K562 (cell line): Measurements from ENCODE around the gene LRRC74B. TPM values are rescaled to one million over a fixed set of nuclear protein-coding genes. Genes with fewer than 3 reads are reported as not detected.
A peak's percentile ranks its signal among the peaks of the same experiment; 100 is the strongest.

Source experiments
- ASH1L ChIP-seq: fragments of 450-650 bp; IDR thresholded peaks from 2 replicates; pipeline ENCODE4 v1.6.1; 2018; ENCODE audit warnings: borderline replicate concordance, mild to moderate bottlenecking, low read depth; ENCODE audit not compliant: partially characterized antibody
- BRCA1 ChIP-seq, 2 experiments: fragments of 450-650 bp in 1 of 2; sonication (generic) in 1 of 2; formaldehyde crosslinking in 1 of 2; IDR thresholded peaks; 2 replicates each; pipeline versions ENCODE4 v1.5.0 to v1.6.1; 2017 to 2020; ENCODE audit warnings: mild to moderate bottlenecking in 1 of 2, missing genetic modification reagents in 1 of 2
- BRF1 ChIP-seq: IDR thresholded peaks from 3 replicates; pipeline ENCODE4 v1.6.1; 2011; ENCODE audit warnings: borderline replicate concordance, mild to moderate bottlenecking; ENCODE audit not compliant: insufficient read length; ENCODE audit errors: extremely low read depth
- EGR1 ChIP-seq: fragments of 450-650 bp; conservative IDR thresholded peaks from 2 replicates; pipeline ENCODE4 v1.6.1; 2017; ENCODE audit warnings: mild to moderate bottlenecking
- HDAC3 ChIP-seq: fragments of 450-650 bp; IDR thresholded peaks from 2 replicates; pipeline ENCODE4 v1.6.1; 2018; ENCODE audit warnings: borderline replicate concordance, mild to moderate bottlenecking, moderate library complexity; ENCODE audit not compliant: partially characterized antibody
- HIVEP1 ChIP-seq: fragments of 250-450 bp; sonication (Bioruptor Pico); IDR thresholded peaks from 2 replicates; pipeline ENCODE4 v1.4.0; 2020; ENCODE audit warnings: mild to moderate bottlenecking
- HMGN3 ChIP-seq: IDR thresholded peaks from 2 replicates; pipeline ENCODE4 v1.6.1; 2011; ENCODE audit warnings: borderline replicate concordance, low read depth, mild to moderate bottlenecking, mixed read lengths, low read length; ENCODE audit not compliant: insufficient read length; ENCODE audit errors: extremely low read depth
- HNRNPL ChIP-seq: fragments of 200-400 bp; formaldehyde crosslinking; IDR thresholded peaks from 2 replicates; pipeline ENCODE4 v1.6.1; 2017; ENCODE audit warnings: low read depth, mild to moderate bottlenecking, low read length
- NCOR1 ChIP-seq: fragments of 450-650 bp; IDR thresholded peaks from 2 replicates; pipeline ENCODE4 v1.6.1; 2016; ENCODE audit warnings: mild to moderate bottlenecking, moderate library complexity
- RBFOX2 ChIP-seq: fragments of 200-400 bp; formaldehyde crosslinking; IDR thresholded peaks from 2 replicates; pipeline ENCODE4 v1.6.1; 2017; ENCODE audit warnings: low read depth, mild to moderate bottlenecking, low read length, moderate library complexity
- ZC3H4 ChIP-seq: sonication (generic); formaldehyde crosslinking; IDR thresholded peaks from 2 replicates; pipeline ENCODE4 v1.9.0; 2021; ENCODE audit warnings: missing genetic modification reagents, borderline replicate concordance
- ZNF143 ChIP-seq: sonication (generic); formaldehyde crosslinking; IDR thresholded peaks from 2 replicates; pipeline ENCODE4 v1.9.0; 2022; ENCODE audit warnings: mild to moderate bottlenecking, missing genetic modification reagents
- ZNF408 ChIP-seq: fragments of 250-450 bp; sonication (Bioruptor Pico); IDR thresholded peaks from 2 replicates; pipeline ENCODE4 v1.4.0; 2020; ENCODE audit warnings: low read depth, mild to moderate bottlenecking, moderate library complexity
- polyA plus RNA-seq, 8 experiments: library from polyadenylated mRNA; depleted of rRNA in 4 of 8; stranded (reverse) in 5 of 8; unstranded in 3 of 8; fragments of >200 nt; fragmentation: Nextera tagmentation in 2 of 8; fragmentation: Illumina TruSeq in 1 of 8; extraction: Ambion mirVana in 2 of 8; extraction: Trizol in 1 of 8; gene quantifications; 2 replicates each; pipeline versions ENCODE4 v1.2.1 to v1.2.3, GENCODE V29; 2011 to 2014; ENCODE audit warnings: inconsistent platforms in 1 of 8, missing spikeins in 1 of 8
- total RNA-seq, 7 experiments: library from RNA; depleted of rRNA in 6 of 7; stranded (reverse); fragments of >200 nt in 6 of 7; fragmentation: Illumina TruSeq in 2 of 7; extraction: Trizol in 2 of 7; gene quantifications; 2 replicates each; pipeline versions ENCODE4 v1.2.1 to v1.2.3, GENCODE V29; 2011 to 2021; ENCODE audit warnings: low replicate concordance in 1 of 7
- TF ChIP-seq, protein P1 (sequence below): fragments of 450-650 bp; formaldehyde crosslinking; IDR thresholded peaks from 2 replicates; pipeline ENCODE4 v1.4.0; 2020; ENCODE audit warnings: mild to moderate bottlenecking, mixed read lengths
- TF ChIP-seq, protein P2 (sequence below): sonication (generic); formaldehyde crosslinking; IDR thresholded peaks from 2 replicates; pipeline ENCODE4 v1.8.0; 2022; ENCODE audit warnings: mild to moderate bottlenecking, missing genetic modification reagents
- TF ChIP-seq, protein P3 (sequence below): fragments of 450-650 bp; formaldehyde crosslinking; IDR thresholded peaks from 2 replicates; pipeline ENCODE4 v1.4.0; 2022; ENCODE audit warnings: missing genetic modification characterization
- TF ChIP-seq, protein P4 (sequence below): fragments of 450-650 bp; formaldehyde crosslinking; IDR thresholded peaks from 2 replicates; pipeline ENCODE4 v1.4.0; 2020; ENCODE audit warnings: mild to moderate bottlenecking, moderate library complexity

Gene LRRC74B
- total and polyA plus RNA-seq, 9 of the 15 experiments (the other 6 are each of a cell fraction or from before 2014, with no cell fraction given), result not detected

DNA sequence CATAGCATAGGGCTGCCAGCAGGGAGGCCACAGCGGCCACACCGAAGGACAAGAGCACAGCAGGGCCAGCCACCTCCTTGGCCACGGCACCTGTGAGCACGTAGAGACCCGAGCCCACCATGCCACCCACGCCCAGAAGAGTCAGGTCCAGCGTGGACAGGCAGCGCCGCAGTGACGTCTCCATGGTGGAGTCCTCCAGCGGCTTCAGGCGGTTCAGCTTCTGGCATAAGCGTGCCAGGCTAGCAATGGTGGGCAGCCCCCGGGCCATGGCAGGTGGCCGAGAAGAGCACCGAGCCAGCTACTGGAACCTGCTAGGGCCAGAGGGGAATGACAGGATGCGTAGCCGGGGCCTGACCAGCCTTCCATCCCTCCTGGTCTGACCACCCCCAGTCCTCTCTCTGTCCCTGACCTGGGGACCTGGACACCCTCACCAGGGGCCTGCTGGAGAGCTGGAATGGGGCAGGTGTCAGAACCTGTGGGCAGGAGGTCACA, 14.2 kb upstream of the LRRC74B start (continued):
- TF ChIP-seq BRCA1 (IDR thresholded peaks at IDR 0.05) (no peak), BRCA1 (CRISPR knock-in tag; IDR thresholded peaks at IDR 0.05) (0 out of 2 replicates have a peak, but pooled peaks have one; percentile 56), RBFOX2 (no peak), ZNF143 (CRISPR knock-in tag) (peak; percentile 45), HMGN3 (peak; percentile 37), ASH1L (no peak), HDAC3 (no peak), ZNF408 (CRISPR knock-in tag) (no peak), BRF1 (no peak), EGR1 (no peak), HNRNPL (0 out of 2 replicates have a peak, but pooled peaks have one; percentile 50), ZC3H4 (CRISPR knock-in tag) (0 out of 2 replicates have a peak, but pooled peaks have one; percentile 69), HIVEP1 (CRISPR knock-in tag) (0 out of 2 replicates have a peak, but pooled peaks have one; percentile 18), NCOR1 (no peak)
- TF ChIP-seq, protein P1, sequence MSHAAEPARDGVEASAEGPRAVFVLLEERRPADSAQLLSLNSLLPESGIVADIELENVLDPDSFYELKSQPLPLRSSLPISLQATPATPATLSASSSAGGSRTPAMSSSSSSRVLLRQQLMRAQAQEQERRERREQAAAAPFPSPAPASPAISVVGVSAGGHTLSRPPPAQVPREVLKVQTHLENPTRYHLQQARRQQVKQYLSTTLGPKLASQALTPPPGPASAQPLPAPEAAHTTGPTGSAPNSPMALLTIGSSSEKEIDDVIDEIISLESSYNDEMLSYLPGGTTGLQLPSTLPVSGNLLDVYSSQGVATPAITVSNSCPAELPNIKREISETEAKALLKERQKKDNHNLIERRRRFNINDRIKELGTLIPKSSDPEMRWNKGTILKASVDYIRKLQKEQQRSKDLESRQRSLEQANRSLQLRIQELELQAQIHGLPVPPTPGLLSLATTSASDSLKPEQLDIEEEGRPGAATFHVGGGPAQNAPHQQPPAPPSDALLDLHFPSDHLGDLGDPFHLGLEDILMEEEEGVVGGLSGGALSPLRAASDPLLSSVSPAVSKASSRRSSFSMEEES, result no peak
- TF ChIP-seq, protein P2, sequence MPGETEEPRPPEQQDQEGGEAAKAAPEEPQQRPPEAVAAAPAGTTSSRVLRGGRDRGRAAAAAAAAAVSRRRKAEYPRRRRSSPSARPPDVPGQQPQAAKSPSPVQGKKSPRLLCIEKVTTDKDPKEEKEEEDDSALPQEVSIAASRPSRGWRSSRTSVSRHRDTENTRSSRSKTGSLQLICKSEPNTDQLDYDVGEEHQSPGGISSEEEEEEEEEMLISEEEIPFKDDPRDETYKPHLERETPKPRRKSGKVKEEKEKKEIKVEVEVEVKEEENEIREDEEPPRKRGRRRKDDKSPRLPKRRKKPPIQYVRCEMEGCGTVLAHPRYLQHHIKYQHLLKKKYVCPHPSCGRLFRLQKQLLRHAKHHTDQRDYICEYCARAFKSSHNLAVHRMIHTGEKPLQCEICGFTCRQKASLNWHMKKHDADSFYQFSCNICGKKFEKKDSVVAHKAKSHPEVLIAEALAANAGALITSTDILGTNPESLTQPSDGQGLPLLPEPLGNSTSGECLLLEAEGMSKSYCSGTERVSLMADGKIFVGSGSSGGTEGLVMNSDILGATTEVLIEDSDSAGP (CRISPR knock-in tag), result 0 out of 2 replicates have a peak, but pooled peaks have one; percentile 59
- TF ChIP-seq, protein P3, sequence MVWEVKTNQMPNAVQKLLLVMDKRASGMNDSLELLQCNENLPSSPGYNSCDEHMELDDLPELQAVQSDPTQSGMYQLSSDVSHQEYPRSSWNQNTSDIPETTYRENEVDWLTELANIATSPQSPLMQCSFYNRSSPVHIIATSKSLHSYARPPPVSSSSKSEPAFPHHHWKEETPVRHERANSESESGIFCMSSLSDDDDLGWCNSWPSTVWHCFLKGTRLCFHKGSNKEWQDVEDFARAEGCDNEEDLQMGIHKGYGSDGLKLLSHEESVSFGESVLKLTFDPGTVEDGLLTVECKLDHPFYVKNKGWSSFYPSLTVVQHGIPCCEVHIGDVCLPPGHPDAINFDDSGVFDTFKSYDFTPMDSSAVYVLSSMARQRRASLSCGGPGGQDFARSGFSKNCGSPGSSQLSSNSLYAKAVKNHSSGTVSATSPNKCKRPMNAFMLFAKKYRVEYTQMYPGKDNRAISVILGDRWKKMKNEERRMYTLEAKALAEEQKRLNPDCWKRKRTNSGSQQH (CRISPR knock-in tag), result no peak
- TF ChIP-seq, protein P4, sequence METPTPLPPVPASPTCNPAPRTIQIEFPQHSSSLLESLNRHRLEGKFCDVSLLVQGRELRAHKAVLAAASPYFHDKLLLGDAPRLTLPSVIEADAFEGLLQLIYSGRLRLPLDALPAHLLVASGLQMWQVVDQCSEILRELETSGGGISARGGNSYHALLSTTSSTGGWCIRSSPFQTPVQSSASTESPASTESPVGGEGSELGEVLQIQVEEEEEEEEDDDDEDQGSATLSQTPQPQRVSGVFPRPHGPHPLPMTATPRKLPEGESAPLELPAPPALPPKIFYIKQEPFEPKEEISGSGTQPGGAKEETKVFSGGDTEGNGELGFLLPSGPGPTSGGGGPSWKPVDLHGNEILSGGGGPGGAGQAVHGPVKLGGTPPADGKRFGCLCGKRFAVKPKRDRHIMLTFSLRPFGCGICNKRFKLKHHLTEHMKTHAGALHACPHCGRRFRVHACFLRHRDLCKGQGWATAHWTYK, result 0 out of 2 replicates have a peak, but pooled peaks have one; percentile 1
